T1000 (cell line): ENCODE measurements around the gene STARD4.

Experiments
- DNase-seq: peaks from one replicate; lab custom pipeline; 2025; ENCODE audit warnings: mixed read lengths; lab: John Stamatoyannopoulos, UW

The STARD4 gene

GRCh38 chr5:111469903-111470302 lies 42.4 kb downstream of the STARD4 start:
- DNase-seq, result no peak

DNA sequence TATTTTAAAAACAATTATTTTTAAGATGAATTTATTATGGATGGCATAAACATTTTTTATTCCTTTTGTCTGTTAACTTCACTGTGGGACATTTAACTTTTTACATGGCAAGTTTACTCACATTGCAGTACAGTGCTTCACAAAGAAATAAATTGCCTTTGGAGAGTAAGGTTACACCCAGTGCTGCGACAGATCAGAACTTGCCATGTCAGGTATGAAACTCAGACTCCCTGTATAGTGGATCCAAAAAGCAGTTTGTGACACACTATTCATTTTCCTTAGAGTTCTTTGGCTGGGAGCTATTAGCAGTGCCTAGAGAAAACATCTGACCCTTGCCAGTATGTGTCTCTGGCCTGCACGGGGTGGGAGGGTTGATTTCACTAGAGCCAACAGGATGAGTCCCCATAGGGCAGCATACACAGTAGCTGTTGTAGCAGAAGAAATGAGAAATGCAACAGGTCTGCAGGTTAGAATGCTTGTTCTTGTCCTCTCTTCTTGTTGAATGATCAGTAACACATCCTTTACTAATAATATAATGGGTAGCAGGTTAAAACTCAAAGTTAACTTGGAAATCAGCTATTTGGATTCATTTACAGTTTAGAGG lies 42.9 kb downstream of the STARD4 start:
- no peak for DNase-seq

- no peak for DNase-seq
These were observed 49.0 kb downstream of the STARD4 start for GRCh38 chr5:111463311-111463710.

GRCh38 chr5:111461934-111462333 lies 50.4 kb downstream of the STARD4 start:
- DNase-seq, result no peak

- no peak for DNase-seq
These were observed 51.1 kb downstream of the STARD4 start for GRCh38 chr5:111461255-111461671.

GRCh38 chr5:111454776-111455175 lies 57.6 kb downstream of the STARD4 start:
- no peak for DNase-seq

DNA sequence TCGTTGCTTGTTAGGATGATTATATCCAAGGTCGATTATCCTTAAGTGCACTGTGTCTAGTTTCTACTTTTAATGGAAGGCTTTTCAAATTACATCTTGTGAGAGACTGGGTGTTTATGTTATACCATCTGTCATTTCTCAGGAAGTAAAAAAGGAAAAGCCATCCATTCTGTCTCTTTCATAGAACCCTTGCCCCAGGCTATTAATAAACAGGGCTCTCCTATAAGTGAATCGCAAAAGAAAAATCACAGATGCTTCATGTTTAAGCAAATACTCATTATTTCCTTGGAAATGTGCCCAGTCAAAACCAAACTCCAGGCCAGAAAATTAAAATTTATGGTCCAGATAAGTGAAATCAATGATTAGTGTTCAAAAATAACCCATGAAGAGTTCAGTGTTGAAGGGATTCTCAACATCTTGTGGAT lies 58.1 kb downstream of the STARD4 start:
- no peak for DNase-seq

DNA sequence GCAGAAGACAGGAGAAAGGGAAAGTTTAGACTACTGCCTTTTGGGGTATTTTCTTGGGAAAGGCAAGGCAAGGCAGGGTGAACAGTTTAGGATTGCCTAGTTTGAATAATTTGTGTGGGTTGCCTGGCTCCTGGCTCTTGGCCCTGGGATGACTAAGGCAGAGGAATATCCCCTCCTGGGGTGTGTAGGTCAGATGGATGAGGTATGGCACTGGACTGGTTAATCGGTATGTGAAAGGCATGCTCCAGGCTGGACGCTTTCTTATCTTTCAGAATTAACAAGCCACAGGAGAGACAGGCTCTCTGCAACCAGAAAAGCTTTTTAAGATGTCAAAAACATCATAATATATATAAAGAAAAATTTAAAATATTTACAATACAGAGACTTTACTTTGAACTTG lies 58.6 kb downstream of the STARD4 start:
- DNase-seq, result peak; percentile 29

GRCh38 chr5:111453295-111453694 lies 59.0 kb downstream of the STARD4 start:
- no peak for DNase-seq

DNA sequence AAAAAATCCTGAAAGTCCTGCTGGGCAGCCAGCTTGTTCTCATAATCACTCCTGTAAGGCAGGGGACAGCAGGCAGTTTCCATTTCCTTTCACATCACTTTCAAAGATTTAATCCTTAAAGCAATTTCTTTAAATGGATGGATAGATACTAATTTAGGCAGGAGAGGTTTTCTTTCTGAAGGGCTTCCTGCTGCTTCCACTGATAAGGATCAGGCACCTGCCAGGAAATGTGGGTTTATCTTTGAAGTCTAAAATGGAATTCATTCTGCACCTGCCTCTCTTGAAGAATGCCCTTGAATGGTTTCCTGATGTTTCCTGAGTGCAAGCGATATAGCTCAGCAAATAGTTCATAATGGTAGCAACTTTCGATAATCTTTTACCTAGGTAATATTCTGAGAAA lies 64.5 kb downstream of the STARD4 start:
- no peak for DNase-seq

DNA sequence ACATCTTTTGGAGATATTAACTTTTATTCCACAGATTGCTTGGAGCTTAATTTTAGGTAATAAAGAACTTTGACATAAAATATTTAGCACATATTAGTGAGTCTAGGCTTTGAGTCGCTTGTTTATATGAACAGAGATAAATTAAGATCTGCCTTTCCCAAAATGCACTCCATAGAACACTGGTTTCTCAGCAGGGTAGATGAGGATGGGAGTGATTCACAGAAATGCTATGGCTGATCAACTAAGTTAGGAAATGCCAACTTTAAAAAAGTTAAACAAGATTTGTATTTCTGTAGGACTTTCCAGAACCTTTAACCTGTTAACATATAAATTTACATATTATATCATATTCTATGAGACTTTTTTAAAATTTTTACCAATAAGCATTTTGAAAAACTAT lies 65.2 kb downstream of the STARD4 start:
- no peak for DNase-seq
